BE2C (cell line): ENCODE data around the gene P2RX1.

Experiments used
- DNase-seq: peaks from one replicate; pipeline ENCODE4 v3.0.0-alpha.2; 2020
- H3K27me3 ChIP-seq: fragments of 250-450 bp; sonication (Bioruptor Pico); 2 replicates; pipeline ENCODE4 v1.5.1; 2020; ENCODE audit warnings: mild to moderate bottlenecking
- H3K36me3 ChIP-seq: fragments of 250-450 bp; sonication (Bioruptor Pico); 2 replicates; pipeline ENCODE4 v1.5.1; 2020; ENCODE audit warnings: mild to moderate bottlenecking
- H3K4me1 ChIP-seq: fragments of 250-450 bp; sonication (Bioruptor Pico); 2 replicates; pipeline ENCODE4 v1.5.1; 2020
- H3K4me3 ChIP-seq: 2 replicates; pipeline ENCODE4 v1.5.1; 2011; ENCODE audit warnings: low read depth, low read length
- H3K9me3 ChIP-seq: fragments of 250-450 bp; sonication (Bioruptor Pico); 2 replicates; pipeline ENCODE4 v1.5.1; 2020
- CTCF ChIP-seq: IDR thresholded peaks from 2 replicates; pipeline ENCODE4 v1.5.1; 2012; ENCODE audit warnings: mild to moderate bottlenecking, low read depth, low read length

P2RX1 gene

GRCh38 chr17:3887394-3887793, 28.9 kb downstream of the P2RX1 start:
- Histone ChIP-seq H3K27me3 (no peaks in the 10 kb centered on the region), H3K4me3 (no peak overlapping the region), H3K4me1 (peaks cover 20% of the 10 kb centered on the region), H3K36me3 (peaks cover 24% of the 10 kb centered on the region), H3K9me3 (no peaks in the 10 kb centered on the region)
- TF ChIP-seq CTCF = no peak
- no peak for DNase-seq

- Histone ChIP-seq H3K4me3 (no peak overlapping the region), H3K9me3 (no peaks in the 10 kb centered on the region), H3K36me3 (peaks cover 30% of the 10 kb centered on the region), H3K27me3 (no peaks in the 10 kb centered on the region), H3K4me1 (peaks cover 20% of the 10 kb centered on the region)
- no peak for TF ChIP-seq CTCF
- no peak for DNase-seq
These were observed 29.5 kb downstream of the P2RX1 start for GRCh38 chr17:3886776-3887175.

- Histone ChIP-seq H3K4me1 (peaks cover 20% of the 10 kb centered on the region), H3K36me3 (peaks cover 34% of the 10 kb centered on the region), H3K9me3 (no peaks in the 10 kb centered on the region), H3K27me3 (no peaks in the 10 kb centered on the region), H3K4me3 (no peak overlapping the region)
- no peak for DNase-seq
- no peak for TF ChIP-seq CTCF
These were observed 30.3 kb downstream of the P2RX1 start for GRCh38 chr17:3885970-3886369.

- TF ChIP-seq CTCF = no peak
- peaks cover 36% of the 10 kb centered on the region for H3K36me3 ChIP-seq
- no peaks in the 10 kb centered on the region for H3K27me3 ChIP-seq
- H3K9me3 ChIP-seq = no peaks in the 10 kb centered on the region
- no peak overlapping the region for H3K4me3 ChIP-seq
- H3K4me1 ChIP-seq = peaks cover 20% of the 10 kb centered on the region
- no peak for DNase-seq
These were observed 31.0 kb downstream of the P2RX1 start for GRCh38 chr17:3885271-3885670.

- Histone ChIP-seq H3K36me3 (peaks cover 36% of the 10 kb centered on the region), H3K4me1 (peaks cover 21% of the 10 kb centered on the region), H3K9me3 (no peaks in the 10 kb centered on the region), H3K27me3 (no peaks in the 10 kb centered on the region), H3K4me3 (no peak overlapping the region)
- no peak for TF ChIP-seq CTCF
- no peak for DNase-seq
These were observed 32.1 kb downstream of the P2RX1 start for GRCh38 chr17:3884188-3884587.

- H3K4me1 ChIP-seq = peaks cover 8% of the 10 kb centered on the region
- H3K9me3 ChIP-seq = no peaks in the 10 kb centered on the region
- H3K36me3 ChIP-seq = peaks cover 46% of the 10 kb centered on the region
- no peak overlapping the region for H3K4me3 ChIP-seq
- no peaks in the 10 kb centered on the region for H3K27me3 ChIP-seq
- TF ChIP-seq CTCF = no peak
- no peak for DNase-seq
These were observed 34.0 kb downstream of the P2RX1 start for GRCh38 chr17:3882276-3882675.
